CD14-positive monocyte (primary cell): ENCODE results near the gene ARHGEF11. TPM values are rescaled to one million over a fixed set of nuclear protein-coding genes. Genes with fewer than 3 reads are reported as not detected.

Experiments
- DNase-seq, 3 donors: peaks; one replicate each; pipeline ENCODE4 v3.0.0-alpha.2; 2011 to 2022
- H2AFZ ChIP-seq: 2 replicates; pipeline ENCODE4 v1.6.0; 2012; ENCODE audit warnings: mild to moderate bottlenecking, low read depth, low read length, inconsistent platforms; ENCODE audit not compliant: insufficient read depth, poor library complexity, severe bottlenecking
- H3K27ac ChIP-seq, 2 donors: 1 replicate in 1 of 2; 2 replicates in 1 of 2; pipeline ENCODE4 v1.5.1; 2012 to 2013; ENCODE audit warnings: low read length in 2 of 2, control low read depth in 1 of 2, inconsistent platforms in 1 of 2, low read depth in 1 of 2, mild to moderate bottlenecking in 1 of 2
- H3K27me3 ChIP-seq, 2 donors: one replicate each; pipeline versions ENCODE4 v1.6.0 to v1.6.1; 2011 to 2013; ENCODE audit warnings: low read length in 2 of 2; ENCODE audit not compliant: control insufficient read depth in 2 of 2, insufficient read depth in 2 of 2
- H3K36me3 ChIP-seq, 2 donors: replicated peaks in 1 of 2; 1 replicate in 1 of 2; 2 replicates in 1 of 2; pipeline versions ENCODE4 v1.5.1 to v1.6.1; 2012 to 2013; ENCODE audit warnings: low read length in 2 of 2, control low read depth in 1 of 2, inconsistent platforms in 1 of 2, mild to moderate bottlenecking in 1 of 2; ENCODE audit not compliant: insufficient read depth in 2 of 2, control insufficient read depth in 1 of 2
- H3K4me1 ChIP-seq, 2 donors: 1 replicate in 1 of 2; 2 replicates in 1 of 2; pipeline versions ENCODE4 v1.5.1 to v1.6.1; 2012 to 2013; ENCODE audit warnings: low read length in 2 of 2, control low read depth in 1 of 2, inconsistent platforms in 1 of 2, mild to moderate bottlenecking in 1 of 2, moderate library complexity in 1 of 2; ENCODE audit not compliant: insufficient read depth in 2 of 2, control insufficient read depth in 1 of 2
- H3K4me2 ChIP-seq: replicated peaks from 2 replicates; pipeline ENCODE3; 2012; ENCODE audit warnings: low read length, moderate library complexity, mild to moderate bottlenecking; ENCODE audit not compliant: poor library complexity, severe bottlenecking; ENCODE audit errors: extremely low read depth
- H3K4me3 ChIP-seq, 3 experiments: fragments of 200-600 bp in 1 of 3; sonication (generic) in 1 of 3; replicated peaks in 1 of 3; 1 replicate in 2 of 3; 2 replicates in 1 of 3; pipeline ENCODE4 v1.5.1; 2011 to 2013; ENCODE audit warnings: low read length in 3 of 3, mild to moderate bottlenecking in 3 of 3, control low read depth in 2 of 3, low read depth in 2 of 3, inconsistent platforms in 1 of 3, moderate library complexity in 1 of 3
- H3K79me2 ChIP-seq: 2 replicates; pipeline ENCODE4 v1.6.0; 2012; ENCODE audit warnings: mild to moderate bottlenecking, control low read depth, inconsistent platforms, low read length, moderate library complexity; ENCODE audit not compliant: insufficient read depth
- H3K9ac ChIP-seq: 2 replicates; pipeline ENCODE4 v1.6.0; 2017; ENCODE audit warnings: low read length, mild to moderate bottlenecking; ENCODE audit not compliant: insufficient read depth, poor library complexity, severe bottlenecking
- H3K9me3 ChIP-seq, 2 donors: replicated peaks in 1 of 2; 1 replicate in 1 of 2; 2 replicates in 1 of 2; pipeline versions ENCODE4 v1.5.1 to v1.6.1; 2012 to 2013; ENCODE audit warnings: low read length in 2 of 2, control low read depth in 1 of 2; ENCODE audit not compliant: control insufficient read depth in 1 of 2, insufficient read depth in 1 of 2
- H4K20me1 ChIP-seq: 2 replicates; pipeline ENCODE4 v1.6.0; 2012; ENCODE audit warnings: mild to moderate bottlenecking, low read length, control low read depth, moderate library complexity; ENCODE audit not compliant: insufficient read depth
- H3K27ac Mint-ChIP-seq, 7 donors: one replicate each; pipeline ENCODE4 v1.8.0; 2020; ENCODE audit warnings: mild to moderate bottlenecking in 7 of 7, mixed read lengths in 7 of 7, moderate library complexity in 6 of 7, inconsistent platforms in 2 of 7
- H3K27me3 Mint-ChIP-seq, 3 donors: one replicate each; pipeline ENCODE4 v1.8.0; 2021 to 2022; ENCODE audit warnings: low read depth in 3 of 3, mild to moderate bottlenecking in 3 of 3, mixed read lengths in 3 of 3, moderate library complexity in 3 of 3, inconsistent platforms in 1 of 3
- H3K36me3 Mint-ChIP-seq, 2 donors: one replicate each; pipeline ENCODE4 v1.8.0; 2020; ENCODE audit warnings: mixed read lengths in 2 of 2, inconsistent platforms in 1 of 2, mild to moderate bottlenecking in 1 of 2
- H3K4me1 Mint-ChIP-seq: one replicate; pipeline ENCODE4 v1.8.0; 2020; ENCODE audit warnings: mild to moderate bottlenecking, mixed read lengths
- H3K4me3 Mint-ChIP-seq, 2 donors: one replicate each; pipeline ENCODE4 v1.8.0; 2020; ENCODE audit warnings: mild to moderate bottlenecking in 2 of 2, mixed read lengths in 2 of 2, moderate library complexity in 1 of 2
- H3K9me3 Mint-ChIP-seq, 7 donors: one replicate each; pipeline ENCODE4 v1.8.0; 2020 to 2022; ENCODE audit warnings: mixed read lengths in 7 of 7, mild to moderate bottlenecking in 6 of 7, moderate library complexity in 6 of 7, inconsistent platforms in 2 of 7
- WGBS: methylation state at CpG from one replicate; pipeline ENCODE4 v1.1.5; 2013; ENCODE audit warnings: missing lambda C conversion rate; ENCODE audit not compliant: insufficient coverage; 5-methylcytosine and 5-hydroxymethylcytosine counted together
- intact Hi-C, 2 donors: fragments of 100-400 bp; cut with micrococcal nuclease; formaldehyde crosslinking; loops; one replicate each; pipeline versions ENCODE4 v1.15.0 to v1.15.1; 2023
- polyA plus RNA-seq, 3 donors: library from polyadenylated mRNA; depleted of rRNA in 1 of 3; unstranded in 2 of 3; stranded (reverse) in 1 of 3; fragments of 300-500 nt in 2 of 3; fragments of >200 nt in 1 of 3; fragmentation: Illumina TruSeq in 2 of 3; gene quantifications; 1 replicate in 2 of 3; 2 replicates in 1 of 3; pipeline ENCODE4 v1.2.3, GENCODE V29; 2012 to 2021
- TF ChIP-seq, protein P1 (sequence below): fragments of 200-600 bp; IDR thresholded peaks from one replicate; pipeline ENCODE4 v1.8.0; 2022; ENCODE audit warnings: antibody characterized with exemption, mild to moderate bottlenecking

The ARHGEF11 gene
- polyA plus RNA-seq, 3 donors = 17.0 to 78.5 (median 17.7) TPM

DNA sequence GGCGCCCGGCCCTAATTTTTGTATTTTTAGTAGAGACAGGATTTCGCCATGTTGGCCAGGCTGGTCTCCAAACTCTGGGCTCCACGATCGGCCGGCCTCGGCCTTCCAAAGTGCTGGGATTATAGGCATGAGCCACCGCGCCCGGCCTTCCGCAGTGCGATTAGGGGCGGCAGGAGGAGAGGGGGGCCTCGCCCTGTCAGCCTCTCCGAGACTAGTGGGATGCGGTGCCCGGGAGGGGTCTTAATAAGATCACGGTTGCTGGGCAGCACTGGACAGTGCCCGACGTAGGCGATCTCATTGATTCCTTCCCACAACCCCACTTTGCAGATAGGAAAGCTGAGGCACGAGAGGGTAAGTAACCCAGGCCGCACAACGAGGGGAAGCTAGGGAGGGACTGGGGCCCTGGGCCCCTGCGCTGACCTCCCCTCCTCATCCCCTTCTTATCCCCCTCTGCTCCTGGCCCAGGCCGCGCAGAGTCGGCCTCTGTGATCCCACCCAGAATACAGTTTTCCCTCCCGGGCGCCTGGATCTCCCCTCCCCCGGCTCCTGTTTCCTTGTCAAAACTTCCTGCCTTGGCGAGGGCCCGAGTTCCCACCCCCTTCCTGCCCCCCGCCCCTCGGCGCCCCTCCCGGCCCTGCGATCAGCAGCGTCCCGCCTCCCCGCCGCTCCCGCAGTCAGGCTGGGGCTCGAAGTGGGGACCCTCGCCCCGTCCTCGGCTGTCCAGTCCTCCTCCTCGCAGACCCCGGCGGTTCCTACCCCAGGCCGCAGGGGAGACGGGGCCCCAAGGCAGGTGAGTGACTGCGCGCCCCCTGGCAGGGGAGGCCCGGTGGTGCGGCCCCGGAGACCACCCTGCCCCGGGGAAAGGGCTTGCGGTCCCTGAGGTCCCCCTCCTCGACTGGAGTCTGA lies 152.2 kb downstream of the ARHGEF11 start, which contains the start of gene PEAR1:
Gene PEAR1 (plus strand): TSS at position 671 of the 906 bp plus-strand sequence. CDS start 10,209 bp downstream, outside the sequence.
- Histone ChIP-seq H4K20me1 (no peaks in the 10 kb centered on the region), H3K4me3 (peak within 1 kb of the TSS; percentile 7 to 74 (median 17)), H3K79me2 (no peaks in the 10 kb centered on the region)

More for the DNA sequence above, 152.2 kb downstream of the ARHGEF11 start, which contains the start of gene PEAR1:
- peaks cover 52 to 64% (median 53%) of the 10 kb centered on the region in 3 donors for H3K27me3 Mint-ChIP-seq
- peak within 1 kb of the TSS; percentile 70 for H2AFZ ChIP-seq
- TF ChIP-seq, protein P1, sequence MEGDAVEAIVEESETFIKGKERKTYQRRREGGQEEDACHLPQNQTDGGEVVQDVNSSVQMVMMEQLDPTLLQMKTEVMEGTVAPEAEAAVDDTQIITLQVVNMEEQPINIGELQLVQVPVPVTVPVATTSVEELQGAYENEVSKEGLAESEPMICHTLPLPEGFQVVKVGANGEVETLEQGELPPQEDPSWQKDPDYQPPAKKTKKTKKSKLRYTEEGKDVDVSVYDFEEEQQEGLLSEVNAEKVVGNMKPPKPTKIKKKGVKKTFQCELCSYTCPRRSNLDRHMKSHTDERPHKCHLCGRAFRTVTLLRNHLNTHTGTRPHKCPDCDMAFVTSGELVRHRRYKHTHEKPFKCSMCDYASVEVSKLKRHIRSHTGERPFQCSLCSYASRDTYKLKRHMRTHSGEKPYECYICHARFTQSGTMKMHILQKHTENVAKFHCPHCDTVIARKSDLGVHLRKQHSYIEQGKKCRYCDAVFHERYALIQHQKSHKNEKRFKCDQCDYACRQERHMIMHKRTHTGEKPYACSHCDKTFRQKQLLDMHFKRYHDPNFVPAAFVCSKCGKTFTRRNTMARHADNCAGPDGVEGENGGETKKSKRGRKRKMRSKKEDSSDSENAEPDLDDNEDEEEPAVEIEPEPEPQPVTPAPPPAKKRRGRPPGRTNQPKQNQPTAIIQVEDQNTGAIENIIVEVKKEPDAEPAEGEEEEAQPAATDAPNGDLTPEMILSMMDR = no peak
- H3K4me3 Mint-ChIP-seq = peak within 1 kb of the TSS; percentile 73 to 87
- H3K27ac ChIP-seq = no peak within 1 kb of the TSS
- intact Hi-C loops = loop anchor here (5.0 to 10.0 kb wide), 2 partner anchors 34 to 78 kb away; partner anchors contain the start of gene SH2D2A (in 1 of the 2)
- H3K36me3 Mint-ChIP-seq = peaks cover 0 to 10% of the 10 kb centered on the region in 2 donors
- peaks cover 20 to 47% of the 10 kb centered on the region in 2 donors for H3K27me3 ChIP-seq
- H3K9me3 Mint-ChIP-seq = peaks cover 0 to 9% (median 5%) of the 10 kb centered on the region in 7 donors
- no peaks in the 10 kb centered on the region for H3K9me3 ChIP-seq
- H3K36me3 ChIP-seq = no peaks in the 10 kb centered on the region
- H3K27ac Mint-ChIP-seq = peak within 1 kb of the TSS in 2 of 7 donors; percentile 19 to 52
- H3K4me1 ChIP-seq = peaks cover 25 to 29% of the 10 kb centered on the region in 2 donors
- DNase-seq = no peak
- peak within 1 kb of the TSS; percentile 6 for H3K9ac ChIP-seq
- 3% methylated on average over 40 of the region's 60 CpGs for WGBS
- H3K4me1 Mint-ChIP-seq = peaks cover 28% of the 10 kb centered on the region
- H3K4me2 ChIP-seq = peak within 1 kb of the TSS; percentile 80
